HG02943 (cell line): ENCODE data around the gene CHRD.

Experiments
- ATAC-seq: cut with Tn5 transposase; IDR thresholded peaks from one replicate; pipeline ENCODE4 v1.9.1; 2021; ENCODE audit warnings: mild to moderate bottlenecking, low read depth, moderate library complexity; ENCODE audit not compliant: unreplicated experiment

Gene CHRD

GRCh38 chr3:184360070-184360928 is 19.6 kb upstream of the CHRD start:
- no peak for ATAC-seq

GRCh38 chr3:184360929-184361531 is 18.8 kb upstream of the CHRD start:
- no peak for ATAC-seq

GRCh38 chr3:184361532-184361931 is 18.3 kb upstream of the CHRD start, which contains the start of the genes CLCN2 and POLR2H:
CLCN2 (minus strand) TSS chr3:184361605; CDS start chr3:184361479, 126 bp downstream.
POLR2H (plus strand) TSS chr3:184361710; CDS start chr3:184363493, 1,783 bp downstream.
- no peak for ATAC-seq

- no peak for ATAC-seq
Measured at GRCh38 chr3:184361932-184362667, 17.8 kb upstream of the CHRD start.

GRCh38 chr3:184362668-184363546 is 16.9 kb upstream of the CHRD start:
- ATAC-seq = peak; percentile 86

- no peak for ATAC-seq
Measured at GRCh38 chr3:184366619-184367289, 13.1 kb upstream of the CHRD start.

GRCh38 chr3:184368116-184368515 is 11.7 kb upstream of the CHRD start:
- ATAC-seq = no peak

- ATAC-seq = no peak
Measured at GRCh38 chr3:184368586-184369183, 11.2 kb upstream of the CHRD start.

- ATAC-seq = no peak
Measured at GRCh38 chr3:184371570-184372018, 8.3 kb upstream of the CHRD start.

GRCh38 chr3:184372296-184372821 is 7.5 kb upstream of the CHRD start:
- no peak for ATAC-seq

- ATAC-seq = no peak
Measured at GRCh38 chr3:184372911-184373310, 6.9 kb upstream of the CHRD start.

GRCh38 chr3:184373422-184373821 is 6.4 kb upstream of the CHRD start:
- no peak for ATAC-seq

GRCh38 chr3:184375747-184376461 is 4.0 kb upstream of the CHRD start:
- ATAC-seq = no peak

- no peak for ATAC-seq
Measured at GRCh38 chr3:184377374-184377773, 2.5 kb upstream of the CHRD start.

GRCh38 chr3:184377882-184378445 is 1.9 kb upstream of the CHRD start, which contains the start of gene THPO:
THPO (minus strand) TSS chr3:184378207; CDS start chr3:184376259, 1,948 bp downstream.
- no peak for ATAC-seq

GRCh38 chr3:184378651-184379357 is 1.1 kb upstream of the CHRD start:
- ATAC-seq = no peak

GRCh38 chr3:184380185-184380626 is 352 bp downstream of the CHRD start:
- ATAC-seq = no peak
